ENCODE results near the gene SHF. TPM values are rescaled to one million over a fixed set of nuclear protein-coding genes. Genes with fewer than 3 reads are reported as not detected.

Gene SHF
- total and polyA plus RNA-seq, 4 donors = 4.3 to 19.0 (median 13.3) TPM

GRCh38 chr15:45146405-45146804 is 41.4 kb downstream of the SHF start:
- intact Hi-C loops (cut with DNase I) = no loop called here
- no peaks in the 10 kb centered on the region for H3K27me3 ChIP-seq (ENCODE audit: control insufficient read depth in 1 of 2, insufficient read depth in 2 of 2, low read length in 1 of 2)
- H3K27ac ChIP-seq (ENCODE audit: low read depth in 1 of 2, low read length in 2 of 2) = no peak overlapping the region
- H3K4me1 ChIP-seq (ENCODE audit: control insufficient read depth in 1 of 2, insufficient read depth in 2 of 2, low read length in 2 of 2) = no peaks in the 10 kb centered on the region
- H3K36me3 ChIP-seq (ENCODE audit: control insufficient read depth in 1 of 2, insufficient read depth in 2 of 2, low read length in 1 of 2) = no peaks in the 10 kb centered on the region
- DNase-seq (peak in 1 of 2 donors; percentile 23), ATAC-seq (ENCODE audit: low FRiP score) (no peak)
- WGBS, 2 donors = 82 to 86% methylated on average over 4 of the region's 4 CpGs
- no peaks in the 10 kb centered on the region for H3K9me3 ChIP-seq (ENCODE audit: control insufficient read depth, low read length)
- no peak overlapping the region for H3K4me3 ChIP-seq (ENCODE audit: low read length in 2 of 2)

DNA sequence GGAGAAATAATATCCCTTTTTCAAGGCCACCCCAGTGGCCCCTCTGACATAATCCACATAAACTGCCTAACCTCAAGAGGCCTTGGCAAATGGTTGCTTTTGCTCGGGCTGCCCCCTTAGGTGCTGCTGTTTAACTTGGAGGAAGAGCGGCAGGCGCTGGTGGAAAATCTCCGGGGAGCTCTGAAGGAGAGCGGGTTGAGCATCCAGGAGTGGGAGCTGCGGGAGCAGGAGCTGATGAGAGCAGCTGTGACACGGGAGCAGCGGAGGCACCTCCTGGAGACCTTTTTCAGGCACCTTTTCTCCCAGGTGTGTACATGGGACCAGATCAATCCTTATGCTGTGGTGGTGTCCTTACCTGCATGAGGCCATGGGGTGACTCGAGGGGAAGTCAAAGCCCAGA is 43.0 kb downstream of the SHF start:
- WGBS, 2 donors = 67 to 70% methylated on average over 9 of the region's 9 CpGs
- intact Hi-C loops (cut with DNase I) = no loop called here
- DNase-seq = peak in 1 of 2 donors; percentile 72

DNA sequence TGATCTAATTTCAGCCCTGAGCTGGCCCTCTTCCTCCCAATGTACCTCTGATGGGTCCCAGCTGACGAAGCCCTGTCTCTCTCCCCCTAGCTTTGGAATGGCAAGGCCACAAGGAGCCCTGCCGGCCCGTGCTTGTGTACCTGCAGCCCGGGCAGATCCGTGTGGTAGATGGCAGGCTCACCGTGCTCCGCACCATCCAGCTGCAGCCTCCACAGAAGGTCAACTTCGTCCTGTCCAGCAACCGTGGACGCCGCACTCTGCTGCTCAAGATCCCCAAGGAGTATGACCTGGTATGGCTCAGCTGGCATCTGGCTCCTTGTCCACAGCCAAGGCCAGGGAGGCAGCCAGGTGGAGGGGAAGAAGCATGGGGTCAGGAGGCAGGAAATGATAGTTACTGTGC is 43.8 kb downstream of the SHF start:
- 85 to 86% methylated on average over 11 of the region's 11 CpGs for WGBS, 2 donors
- Histone ChIP-seq H3K4me3 (ENCODE audit: low read length in 2 of 2) (no peak overlapping the region), H3K27me3 (ENCODE audit: control insufficient read depth in 1 of 2, insufficient read depth in 2 of 2, low read length in 1 of 2) (no peaks in the 10 kb centered on the region), H3K4me1 (ENCODE audit: control insufficient read depth in 1 of 2, insufficient read depth in 2 of 2, low read length in 2 of 2) (no peaks in the 10 kb centered on the region), H3K27ac (ENCODE audit: low read depth in 1 of 2, low read length in 2 of 2) (no peak overlapping the region), H3K9me3 (ENCODE audit: control insufficient read depth, low read length) (no peaks in the 10 kb centered on the region), H3K36me3 (ENCODE audit: control insufficient read depth in 1 of 2, insufficient read depth in 2 of 2, low read length in 1 of 2) (no peaks in the 10 kb centered on the region)
- intact Hi-C loops (cut with DNase I) = no loop called here
- ATAC-seq (ENCODE audit: low FRiP score) = no peak
- DNase-seq = peak in 1 of 2 donors; percentile 55

More for the DNA sequence above, 43.0 kb downstream of the SHF start:
- Histone ChIP-seq H3K9me3 (ENCODE audit: control insufficient read depth, low read length) (no peaks in the 10 kb centered on the region), H3K4me1 (ENCODE audit: control insufficient read depth in 1 of 2, insufficient read depth in 2 of 2, low read length in 2 of 2) (no peaks in the 10 kb centered on the region), H3K4me3 (ENCODE audit: low read length in 2 of 2) (no peak overlapping the region), H3K36me3 (ENCODE audit: control insufficient read depth in 1 of 2, insufficient read depth in 2 of 2, low read length in 1 of 2) (no peaks in the 10 kb centered on the region), H3K27me3 (ENCODE audit: control insufficient read depth in 1 of 2, insufficient read depth in 2 of 2, low read length in 1 of 2) (no peaks in the 10 kb centered on the region), H3K27ac (ENCODE audit: low read depth in 1 of 2, low read length in 2 of 2) (no peak overlapping the region)
- ATAC-seq (ENCODE audit: low FRiP score) = no peak

DNA sequence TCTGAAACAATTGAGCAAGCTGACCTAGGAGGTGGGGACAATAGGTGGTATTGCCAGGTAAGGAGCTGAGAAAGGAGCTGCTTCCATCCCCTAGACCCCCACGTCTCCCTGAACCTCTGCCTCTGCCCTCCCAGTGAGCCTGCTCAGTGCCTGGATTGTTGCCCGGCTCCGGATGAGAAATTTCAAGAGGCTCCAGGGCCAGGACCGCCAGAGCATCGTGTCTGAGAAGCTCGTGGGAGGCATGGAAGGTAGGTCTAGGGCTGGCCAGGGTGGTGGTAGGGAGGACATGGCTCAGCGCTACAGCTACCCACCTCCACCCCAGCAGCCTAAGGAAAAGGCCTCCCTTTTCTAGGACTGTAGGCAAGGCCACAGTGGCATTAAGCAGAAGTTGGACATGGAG is 44.7 kb downstream of the SHF start:
- intact Hi-C loops (cut with DNase I) = no loop called here
- Histone ChIP-seq H3K27ac (ENCODE audit: low read depth in 1 of 2, low read length in 2 of 2) (no peak overlapping the region), H3K9me3 (ENCODE audit: control insufficient read depth, low read length) (no peaks in the 10 kb centered on the region), H3K27me3 (ENCODE audit: control insufficient read depth in 1 of 2, insufficient read depth in 2 of 2, low read length in 1 of 2) (no peaks in the 10 kb centered on the region), H3K4me3 (ENCODE audit: low read length in 2 of 2) (no peak overlapping the region), H3K36me3 (ENCODE audit: control insufficient read depth in 1 of 2, insufficient read depth in 2 of 2, low read length in 1 of 2) (no peaks in the 10 kb centered on the region), H3K4me1 (ENCODE audit: control insufficient read depth in 1 of 2, insufficient read depth in 2 of 2, low read length in 2 of 2) (no peaks in the 10 kb centered on the region)
- ATAC-seq (ENCODE audit: low FRiP score) = no peak
- peak in 1 of 2 donors; percentile 48 for DNase-seq
- WGBS, 2 donors = 85 to 86% methylated on average over 7 of the region's 7 CpGs

DNA sequence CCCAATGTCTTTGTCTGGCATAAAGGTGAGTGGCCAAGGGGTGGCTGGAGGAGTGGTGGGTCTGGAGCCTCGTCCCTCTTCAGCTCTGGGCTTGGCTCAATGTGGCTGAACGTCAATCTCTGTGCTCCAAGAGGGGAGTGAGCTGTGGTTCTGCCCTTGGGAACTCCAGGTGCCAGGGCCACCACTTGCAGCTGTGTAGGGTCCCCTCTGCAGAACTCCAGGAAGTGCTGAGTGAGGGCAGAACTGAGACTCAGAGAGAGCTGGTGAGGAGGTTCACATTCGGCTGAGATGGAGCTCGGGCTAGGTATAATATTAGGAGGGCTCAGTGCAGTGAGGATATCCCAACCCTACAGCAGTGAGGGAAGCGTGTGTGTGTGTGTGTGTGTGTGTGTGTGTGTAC is 46.4 kb downstream of the SHF start:
- no peak for ATAC-seq (ENCODE audit: low FRiP score)
- H3K4me1 ChIP-seq (ENCODE audit: control insufficient read depth in 1 of 2, insufficient read depth in 2 of 2, low read length in 2 of 2) = no peaks in the 10 kb centered on the region
- no peak overlapping the region for H3K4me3 ChIP-seq (ENCODE audit: low read length in 2 of 2)
- no peaks in the 10 kb centered on the region for H3K36me3 ChIP-seq (ENCODE audit: control insufficient read depth in 1 of 2, insufficient read depth in 2 of 2, low read length in 1 of 2)
- no peaks in the 10 kb centered on the region for H3K27me3 ChIP-seq (ENCODE audit: control insufficient read depth in 1 of 2, insufficient read depth in 2 of 2, low read length in 1 of 2)
- 79 to 83% methylated on average over 5 of the region's 5 CpGs for WGBS, 2 donors
- intact Hi-C loops (cut with DNase I) = no loop called here
- H3K9me3 ChIP-seq (ENCODE audit: control insufficient read depth, low read length) = no peaks in the 10 kb centered on the region
- no peak overlapping the region for H3K27ac ChIP-seq (ENCODE audit: low read depth in 1 of 2, low read length in 2 of 2)
- peak in 1 of 2 donors; percentile 57 for DNase-seq

- DNase-seq (peak in 1 of 2 donors; percentile 58), ATAC-seq (ENCODE audit: low FRiP score) (no peak)
- H3K4me1 ChIP-seq (ENCODE audit: control insufficient read depth in 1 of 2, insufficient read depth in 2 of 2, low read length in 2 of 2) = no peaks in the 10 kb centered on the region
- H3K4me3 ChIP-seq (ENCODE audit: low read length in 2 of 2) = no peak overlapping the region
- H3K9me3 ChIP-seq (ENCODE audit: control insufficient read depth, low read length) = no peaks in the 10 kb centered on the region
- H3K27me3 ChIP-seq (ENCODE audit: control insufficient read depth in 1 of 2, insufficient read depth in 2 of 2, low read length in 1 of 2) = no peaks in the 10 kb centered on the region
- WGBS, 2 donors = 94 to 96% methylated on average over 10 of the region's 10 CpGs
- intact Hi-C loops (cut with DNase I) = no loop called here
- no peak overlapping the region for H3K27ac ChIP-seq (ENCODE audit: low read depth in 1 of 2, low read length in 2 of 2)
- H3K36me3 ChIP-seq (ENCODE audit: control insufficient read depth in 1 of 2, insufficient read depth in 2 of 2, low read length in 1 of 2) = no peaks in the 10 kb centered on the region
Observed at GRCh38 chr15:45140557-45141250, 47.1 kb downstream of the SHF start.

DNA sequence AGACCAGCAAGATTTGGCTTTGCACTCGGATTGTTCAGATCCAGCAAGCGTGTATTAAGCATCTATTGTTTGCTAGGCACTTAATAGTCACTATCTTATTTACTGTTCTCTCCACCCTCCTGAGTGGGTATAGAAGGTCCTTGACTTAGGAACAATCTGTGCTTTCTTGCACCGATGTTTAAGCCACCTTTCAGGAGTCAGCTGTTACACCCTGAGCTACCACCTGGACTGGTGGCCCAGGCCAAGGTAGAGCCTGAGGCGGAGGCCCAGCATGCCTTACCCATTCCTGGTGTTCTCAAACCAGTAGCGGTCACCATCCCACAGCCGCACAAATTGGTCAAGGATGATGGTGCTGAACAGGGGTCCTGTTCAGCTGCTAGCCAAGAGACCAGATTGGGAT is 48.0 kb downstream of the SHF start:
- Histone ChIP-seq H3K27ac (ENCODE audit: low read depth in 1 of 2, low read length in 2 of 2) (no peak overlapping the region), H3K4me3 (ENCODE audit: low read length in 2 of 2) (no peak overlapping the region), H3K27me3 (ENCODE audit: control insufficient read depth in 1 of 2, insufficient read depth in 2 of 2, low read length in 1 of 2) (no peaks in the 10 kb centered on the region), H3K36me3 (ENCODE audit: control insufficient read depth in 1 of 2, insufficient read depth in 2 of 2, low read length in 1 of 2) (no peaks in the 10 kb centered on the region), H3K4me1 (ENCODE audit: control insufficient read depth in 1 of 2, insufficient read depth in 2 of 2, low read length in 2 of 2) (no peaks in the 10 kb centered on the region), H3K9me3 (ENCODE audit: control insufficient read depth, low read length) (no peaks in the 10 kb centered on the region)
- WGBS, 2 donors = 91 to 92% methylated on average over 6 of the region's 6 CpGs
- no peak for ATAC-seq (ENCODE audit: low FRiP score)
- DNase-seq = peak in 1 of 2 donors; percentile 38
- intact Hi-C loops (cut with DNase I) = no loop called here

- no peaks in the 10 kb centered on the region for H3K9me3 ChIP-seq (ENCODE audit: control insufficient read depth, low read length)
- no peak for ATAC-seq (ENCODE audit: low FRiP score)
- peak in 1 of 2 donors; percentile 62 for DNase-seq
- H3K27me3 ChIP-seq (ENCODE audit: control insufficient read depth in 1 of 2, insufficient read depth in 2 of 2, low read length in 1 of 2) = no peaks in the 10 kb centered on the region
- 67 to 68% methylated on average over 12 of the region's 12 CpGs for WGBS, 2 donors
- H3K4me1 ChIP-seq (ENCODE audit: control insufficient read depth in 1 of 2, insufficient read depth in 2 of 2, low read length in 2 of 2) = no peaks in the 10 kb centered on the region
- no peak overlapping the region for H3K4me3 ChIP-seq (ENCODE audit: low read length in 2 of 2)
- H3K27ac ChIP-seq (ENCODE audit: low read depth in 1 of 2, low read length in 2 of 2) = no peak overlapping the region
- intact Hi-C loops (cut with DNase I) = no loop called here
- no peaks in the 10 kb centered on the region for H3K36me3 ChIP-seq (ENCODE audit: control insufficient read depth in 1 of 2, insufficient read depth in 2 of 2, low read length in 1 of 2)
Observed at GRCh38 chr15:45138814-45139765, 48.7 kb downstream of the SHF start.
